Transverse colon (tissue), 4 donors: ENCODE measurements around the gene GJB3.

Experiments used
- CTCF ChIP-seq, 5 experiments: fragments of 200-600 bp in 3 of 5; fragments of 450-650 bp in 2 of 5; sonication (generic) in 3 of 5; IDR thresholded peaks; 1 replicate in 2 of 5; 2 replicates in 3 of 5; pipeline ENCODE4 v1.5.1; 2016 to 2017; ENCODE audit warnings: antibody characterized with exemption in 5 of 5, inconsistent platforms in 3 of 5, mild to moderate bottlenecking in 2 of 5, moderate library complexity in 1 of 5
- EP300 ChIP-seq: sonication (generic); formaldehyde crosslinking; IDR thresholded peaks from one replicate; pipeline ENCODE4 v1.6.1; 2017; ENCODE audit warnings: antibody characterized with exemption, low read depth
- POLR2AphosphoS5 ChIP-seq, 3 donors: sonication (generic); formaldehyde crosslinking; IDR thresholded peaks; one replicate each; pipeline ENCODE4 v1.6.1; 2016; ENCODE audit warnings: antibody characterized with exemption in 3 of 3

- TF ChIP-seq CTCF (IDR thresholded peaks at IDR 0.05) (no peak), EP300 (no peak), POLR2AphosphoS5 (IDR thresholded peaks at IDR 0.05) (no peak)
Measured at GRCh38 chr1:34774957-34775356, 6.1 kb upstream of the GJB3 start.
